Activated effector memory CD4-positive, alpha-beta T cell treated with anti-CD3 and anti-CD28 coated beads, Interleukin-2, amount 50 U/mL, for 16 hours (primary cell): Measurements from ENCODE around the gene PDSS1.
A peak's percentile ranks its signal among the peaks of the same experiment; 100 is the strongest.

Experiments
- DNase-seq: peaks from one replicate; pipeline ENCODE4 v3.0.0-alpha.2; 2020

Gene PDSS1

DNA sequence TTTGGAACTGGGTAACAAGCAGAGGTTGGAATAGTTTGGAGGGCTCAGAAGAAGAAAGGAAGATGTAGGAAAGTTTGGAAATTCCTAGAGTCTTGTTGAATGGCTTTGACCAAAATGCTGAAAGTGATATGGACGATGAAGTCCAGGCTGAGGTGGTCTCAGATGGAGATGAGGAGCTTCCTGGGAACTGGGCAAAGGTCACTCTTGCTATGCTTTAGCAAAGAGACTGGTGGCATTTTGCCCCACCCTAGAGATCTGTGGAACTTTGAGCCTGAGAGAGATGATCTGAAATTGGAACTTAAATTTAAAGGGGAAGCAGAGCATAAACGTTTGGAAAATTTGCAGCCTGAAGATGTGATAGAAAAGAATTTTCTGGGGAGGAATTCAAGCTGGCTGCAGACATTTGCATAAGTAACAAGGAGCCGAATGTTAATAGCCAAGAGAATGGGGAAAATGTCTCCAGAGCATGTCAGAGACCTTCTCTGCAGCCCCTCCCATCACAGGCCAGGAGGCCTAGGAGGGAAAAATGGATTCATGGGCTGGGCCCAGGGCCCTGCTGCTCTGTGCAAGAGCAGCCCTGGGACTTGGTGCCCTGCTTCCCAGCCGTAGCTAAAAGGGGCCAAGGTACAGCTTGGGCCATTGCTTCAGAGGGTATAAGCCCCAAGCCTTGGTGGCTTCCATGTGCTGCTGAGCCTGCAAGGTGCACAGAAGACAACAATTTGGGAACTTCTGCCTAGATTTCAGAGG is 3.6 kb downstream of the PDSS1 start:
- no peak for DNase-seq

DNA sequence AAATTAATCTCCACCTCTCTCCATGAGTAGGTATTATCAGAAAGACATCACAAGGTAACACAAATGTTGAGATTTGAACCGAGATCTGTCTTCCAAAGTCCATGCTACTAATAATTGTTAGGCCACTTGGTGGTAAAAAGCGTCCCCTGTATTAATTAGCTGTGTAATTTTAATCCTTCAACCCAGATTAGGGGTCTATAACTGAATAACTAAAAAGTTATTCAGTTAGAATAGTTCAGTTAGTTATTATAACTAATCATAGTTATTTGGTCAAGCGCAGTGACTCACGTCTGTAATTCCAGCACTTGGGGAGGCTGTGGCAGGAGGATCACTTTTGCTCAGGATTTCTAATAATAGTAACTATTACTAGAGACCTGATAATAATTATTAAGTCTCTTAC is 5.6 kb downstream of the PDSS1 start:
- DNase-seq, result no peak

DNA sequence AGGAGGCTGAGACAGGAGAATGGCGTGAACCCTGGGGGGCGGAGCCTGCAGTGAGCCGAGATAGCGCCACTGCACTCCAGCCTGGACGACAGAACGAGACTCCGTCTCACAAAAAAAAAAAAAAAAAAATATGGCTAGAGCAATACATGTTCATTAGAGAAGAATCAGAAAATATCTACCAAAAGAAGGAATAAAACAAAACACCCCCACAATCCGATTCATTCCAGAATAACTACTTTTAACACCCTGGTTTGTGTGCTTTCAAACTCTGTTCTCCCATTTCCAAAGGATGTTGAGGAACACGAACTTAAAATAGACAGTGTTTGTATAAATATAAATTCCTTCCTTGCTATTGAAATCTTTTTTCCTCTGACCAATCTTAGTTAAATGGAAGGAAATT is 6.5 kb downstream of the PDSS1 start:
- DNase-seq, result no peak

DNA sequence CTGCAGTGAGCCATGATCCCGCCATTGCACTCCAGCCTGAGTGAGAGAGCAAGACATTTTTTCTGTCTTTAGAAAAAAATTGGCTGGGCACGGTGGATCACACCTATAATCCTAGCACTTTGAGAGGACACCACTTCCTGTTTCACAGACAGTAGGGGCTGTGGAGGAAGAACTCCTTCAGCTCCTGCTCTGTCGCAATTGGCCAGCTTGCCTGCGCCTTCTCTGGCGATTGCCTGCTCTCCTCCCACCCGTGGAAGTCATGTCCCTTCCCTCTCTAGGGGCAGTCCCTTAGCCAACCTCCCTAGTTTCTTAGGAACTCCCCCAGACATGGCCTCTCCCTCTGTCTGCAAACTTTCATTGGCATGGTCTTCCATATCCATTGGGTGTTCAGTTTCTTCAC is 8.7 kb downstream of the PDSS1 start:
- DNase-seq, result no peak

DNA sequence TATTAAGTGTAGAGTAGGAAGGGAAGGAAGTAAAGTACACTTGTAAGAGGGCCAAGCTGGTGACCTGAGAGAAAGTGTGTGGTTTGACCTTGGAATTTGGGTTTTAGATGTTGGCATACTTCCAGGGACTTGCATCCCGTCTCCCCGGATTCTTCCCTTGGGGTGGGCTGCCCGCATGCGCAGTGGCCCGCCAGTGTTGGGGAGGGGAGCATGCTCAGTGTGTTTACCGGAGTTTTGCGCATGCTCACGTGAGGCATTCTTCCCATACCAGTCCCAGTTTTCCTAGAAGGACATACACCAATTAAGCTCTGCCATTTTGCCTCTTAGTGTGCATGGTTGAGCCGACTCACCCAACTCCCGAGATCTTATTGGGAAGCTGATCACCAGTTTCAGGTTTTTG is 9.4 kb downstream of the PDSS1 start:
- DNase-seq, result no peak

DNA sequence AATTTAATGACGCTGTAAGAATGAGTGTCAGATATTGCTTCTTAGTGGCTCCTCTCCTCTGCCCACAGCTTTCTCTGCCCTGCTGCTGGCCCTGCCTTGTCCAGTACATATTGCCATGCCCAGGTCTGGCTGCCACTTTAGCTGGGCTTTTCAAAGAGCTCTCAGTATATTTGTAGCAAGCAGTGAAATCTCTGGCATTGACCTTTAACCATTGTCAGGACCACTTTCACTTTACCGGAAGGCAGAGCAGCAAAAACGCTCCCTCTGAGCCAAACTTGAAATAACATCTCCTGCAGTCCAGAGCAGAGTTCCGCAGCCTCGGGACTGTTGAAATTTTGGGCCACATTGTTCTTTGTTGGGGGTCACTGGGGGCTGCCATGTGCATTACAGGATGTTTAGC is 13.8 kb downstream of the PDSS1 start:
- no peak for DNase-seq

DNA sequence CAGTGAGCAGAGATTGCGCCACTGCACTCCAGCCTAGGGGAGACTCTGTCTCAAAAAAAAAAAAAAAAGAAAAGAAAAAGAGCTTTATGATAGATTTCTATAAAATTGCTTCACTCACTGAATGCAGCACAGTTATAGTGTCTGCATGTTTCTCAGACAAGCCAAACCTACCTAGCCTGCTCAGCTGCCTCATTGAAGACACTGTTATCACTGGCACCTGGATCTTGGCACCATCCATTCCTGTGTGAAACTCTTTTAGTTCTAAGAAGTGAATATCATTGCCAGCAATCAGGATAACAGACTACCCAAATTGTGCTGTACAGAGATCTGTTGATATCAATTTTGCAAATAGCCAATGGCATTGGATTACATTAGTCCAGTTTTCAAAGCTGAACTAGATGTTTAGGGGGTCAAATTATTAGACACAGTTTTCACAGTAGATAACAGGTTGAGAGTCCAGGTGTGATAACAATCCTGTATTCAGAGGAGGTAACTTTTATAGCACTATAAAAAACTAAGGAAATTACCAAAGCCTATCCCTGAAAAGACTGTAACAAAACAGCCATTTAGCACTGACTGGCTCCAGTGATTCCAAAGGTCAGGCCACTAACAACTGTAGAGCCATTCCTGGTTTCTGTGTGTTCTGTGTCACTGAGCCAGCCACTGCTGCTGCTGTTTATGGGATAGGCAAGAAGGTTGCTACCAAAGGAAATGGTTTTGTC is 17.1 kb downstream of the PDSS1 start:
- DNase-seq, result no peak

DNA sequence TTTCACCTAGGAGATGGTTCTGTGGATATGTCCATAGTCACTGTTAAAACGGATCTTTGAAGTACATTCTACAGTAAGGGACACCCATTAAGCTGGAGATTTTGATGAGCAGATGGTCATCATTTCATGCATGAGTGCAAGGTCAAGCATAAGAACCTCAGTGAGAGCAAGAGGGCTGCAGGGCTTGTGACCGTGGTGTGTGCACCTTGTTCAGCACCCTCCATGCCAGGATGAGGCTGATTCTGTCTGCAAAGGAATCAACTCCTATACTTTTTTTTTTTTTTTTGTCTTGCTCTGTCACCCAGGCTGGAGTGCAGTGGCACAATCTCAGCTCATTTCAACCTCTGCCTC is 17.6 kb downstream of the PDSS1 start:
- no peak for DNase-seq

DNA sequence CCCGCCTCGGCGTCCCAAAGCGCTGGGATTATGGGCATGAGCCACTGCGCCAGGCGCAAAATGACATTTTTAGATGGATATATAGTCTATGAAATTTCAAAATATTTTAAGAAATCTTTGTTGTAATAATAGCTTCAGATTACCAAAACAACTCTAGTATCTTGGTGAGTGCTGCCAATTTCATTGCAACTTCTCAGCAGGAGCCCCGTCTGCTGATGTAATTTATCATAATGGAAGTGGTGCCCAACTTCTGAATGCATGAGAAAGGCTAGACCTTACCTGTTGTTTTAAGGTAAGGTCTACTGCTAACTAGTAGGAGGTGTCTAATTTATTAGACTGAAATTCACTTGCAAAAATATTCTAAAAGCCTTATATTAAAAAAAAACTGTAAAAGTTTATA is 20.0 kb downstream of the PDSS1 start:
- DNase-seq, result no peak

DNA sequence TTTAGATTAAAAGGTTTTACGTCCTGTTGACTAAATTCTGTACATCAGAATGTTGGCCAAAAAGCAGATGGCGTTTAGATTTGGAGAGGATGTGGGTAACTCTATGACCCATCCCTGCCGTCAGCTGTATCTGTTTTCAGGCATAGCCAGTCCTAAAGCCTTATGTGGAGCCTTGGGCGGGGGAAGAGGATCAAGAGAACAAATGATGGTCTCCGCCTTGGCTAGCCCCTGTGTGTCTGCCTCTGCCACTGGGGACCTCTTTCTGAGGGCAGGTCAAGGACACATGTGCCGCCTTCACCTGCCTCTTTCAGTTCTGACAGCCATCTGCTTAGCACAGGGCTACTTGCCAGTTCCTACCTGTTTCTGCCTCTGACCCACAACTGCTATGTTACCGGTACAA is 24.1 kb downstream of the PDSS1 start:
- DNase-seq, result peak; percentile 67

DNA sequence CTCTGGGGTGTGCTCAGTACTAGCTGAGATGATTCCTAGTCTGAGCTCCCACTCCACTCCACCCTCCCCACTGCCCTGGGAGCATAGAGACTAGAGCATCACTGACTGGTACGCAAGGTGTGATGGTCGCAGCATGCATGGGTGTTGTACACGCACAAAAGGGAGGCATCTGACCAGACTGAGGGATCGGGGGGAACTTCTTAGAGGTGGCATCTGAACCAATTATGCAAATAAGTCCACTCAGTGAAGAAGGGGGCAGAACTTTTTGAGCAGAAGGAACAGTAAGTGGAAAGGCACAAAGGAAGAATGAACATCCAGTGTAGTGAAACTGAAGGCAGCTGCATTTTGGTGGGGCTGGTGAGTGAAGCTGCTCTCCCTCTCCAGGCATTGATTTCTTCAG is 25.5 kb downstream of the PDSS1 start:
- DNase-seq, result no peak

DNA sequence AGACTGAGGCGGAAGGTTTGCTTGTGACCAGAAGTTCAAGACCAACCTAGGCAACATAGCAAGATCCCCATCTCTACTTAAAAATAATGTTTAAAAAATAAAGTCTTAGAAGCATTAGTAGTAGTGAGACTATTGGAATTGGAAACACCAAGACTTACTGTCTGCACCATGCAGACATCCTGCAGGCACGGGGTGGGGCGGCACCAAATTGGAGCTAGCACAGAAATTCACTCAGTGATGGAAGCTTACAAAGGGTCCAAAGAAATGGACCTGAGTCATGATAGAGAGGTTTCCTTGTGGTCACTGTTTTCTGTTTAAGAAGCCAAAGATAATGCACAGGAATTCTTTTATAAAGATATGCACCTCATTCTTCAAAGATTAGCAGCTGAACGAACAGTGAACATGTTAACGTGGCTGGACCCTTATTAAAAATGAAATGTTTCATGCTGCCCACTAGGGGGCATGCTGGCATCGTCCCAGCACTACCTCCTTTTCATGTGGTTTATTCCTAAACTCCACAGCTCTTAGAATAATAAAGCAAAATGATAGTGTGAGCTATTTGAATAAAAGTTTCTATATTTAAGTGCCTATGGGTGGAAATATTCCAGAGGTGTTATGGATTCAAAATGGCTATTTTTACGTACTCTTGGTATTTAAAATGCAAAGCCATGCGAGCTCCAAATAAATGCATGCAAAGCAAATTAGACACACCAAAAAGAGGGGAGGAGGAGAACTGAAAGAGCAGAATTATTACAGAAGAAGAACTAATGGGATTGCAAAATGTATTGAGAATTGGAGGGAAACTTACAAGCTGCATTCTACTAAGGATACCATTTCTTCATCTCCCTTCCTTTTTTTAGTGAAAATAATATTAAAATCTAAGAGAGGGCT is 28.6 kb downstream of the PDSS1 start:
- peak; percentile 78 for DNase-seq

DNA sequence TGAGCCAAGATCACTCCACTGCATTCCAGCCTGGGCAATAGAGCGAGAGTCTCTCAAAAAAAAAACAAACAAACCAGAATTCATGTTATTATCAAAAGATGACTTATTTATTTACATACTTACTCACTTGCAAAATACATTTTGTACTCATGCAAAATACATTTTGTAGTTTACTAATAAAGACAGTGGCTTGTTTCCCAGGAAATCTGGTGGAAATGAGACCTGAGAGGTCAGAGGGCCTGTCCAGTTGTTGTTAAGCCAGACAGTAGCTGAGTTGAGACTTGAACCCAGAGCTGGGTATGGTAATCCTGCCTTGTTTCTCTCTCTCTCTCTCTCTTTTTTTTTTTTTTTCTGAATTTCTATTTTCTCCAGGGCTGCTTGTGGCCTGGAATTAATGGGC is 29.5 kb downstream of the PDSS1 start:
- DNase-seq, result no peak

DNA sequence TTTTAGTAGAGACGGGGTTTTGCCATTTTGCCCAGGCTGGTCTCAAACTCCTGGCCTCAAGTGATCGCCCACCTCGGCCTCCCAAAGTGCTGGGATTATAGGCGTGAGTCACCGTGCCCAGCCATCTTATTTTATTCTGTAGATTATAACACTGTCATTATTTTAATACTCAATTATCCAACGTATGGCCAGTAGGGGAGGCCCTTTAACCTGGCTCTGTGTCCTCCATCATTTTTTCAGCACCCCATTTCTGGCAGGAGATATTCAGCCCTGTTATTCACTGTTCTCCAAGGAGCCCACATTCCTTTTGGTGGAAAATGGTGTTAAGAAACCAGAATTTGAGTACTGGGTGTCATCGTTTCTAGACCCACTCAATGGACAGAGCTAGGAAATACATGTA is 31.5 kb downstream of the PDSS1 start:
- DNase-seq, result no peak

DNA sequence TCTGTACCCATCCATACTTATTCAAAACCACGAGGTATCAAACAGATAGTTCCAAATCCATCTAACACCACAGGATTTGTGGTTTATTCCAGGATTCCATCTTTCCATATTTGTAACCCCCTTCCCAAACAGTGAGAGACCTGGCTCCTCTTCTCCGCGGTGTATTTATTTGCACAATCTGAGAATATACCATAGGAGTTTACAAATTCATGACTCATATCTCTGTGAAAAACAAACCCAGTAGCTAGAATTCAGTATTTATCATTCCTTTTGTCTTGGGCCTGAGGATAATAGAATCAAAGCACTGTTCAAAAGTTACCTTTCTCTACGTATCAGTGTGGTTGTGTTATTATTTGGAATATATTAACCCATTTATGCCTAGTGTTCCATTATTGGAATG is 31.9 kb downstream of the PDSS1 start:
- no peak for DNase-seq

DNA sequence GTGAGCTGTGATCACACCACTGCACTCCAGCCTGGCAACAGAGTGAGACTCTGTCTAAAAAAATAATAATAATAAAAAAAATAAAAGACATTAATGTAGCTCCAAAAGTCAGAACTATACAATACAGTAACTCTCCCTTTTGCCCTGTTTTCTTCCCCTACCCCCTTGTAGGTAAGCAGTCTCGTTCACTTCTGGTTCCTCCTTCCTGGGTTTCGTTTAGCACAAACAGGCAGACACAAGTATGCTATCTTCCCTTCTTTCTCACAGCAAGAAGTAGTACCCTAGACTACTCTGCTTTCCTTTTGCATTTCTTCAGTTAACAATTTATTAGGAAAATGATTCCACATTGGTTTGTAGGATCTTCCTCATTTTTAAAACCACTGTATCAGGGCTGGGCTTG is 33.1 kb downstream of the PDSS1 start:
- DNase-seq, result no peak

DNA sequence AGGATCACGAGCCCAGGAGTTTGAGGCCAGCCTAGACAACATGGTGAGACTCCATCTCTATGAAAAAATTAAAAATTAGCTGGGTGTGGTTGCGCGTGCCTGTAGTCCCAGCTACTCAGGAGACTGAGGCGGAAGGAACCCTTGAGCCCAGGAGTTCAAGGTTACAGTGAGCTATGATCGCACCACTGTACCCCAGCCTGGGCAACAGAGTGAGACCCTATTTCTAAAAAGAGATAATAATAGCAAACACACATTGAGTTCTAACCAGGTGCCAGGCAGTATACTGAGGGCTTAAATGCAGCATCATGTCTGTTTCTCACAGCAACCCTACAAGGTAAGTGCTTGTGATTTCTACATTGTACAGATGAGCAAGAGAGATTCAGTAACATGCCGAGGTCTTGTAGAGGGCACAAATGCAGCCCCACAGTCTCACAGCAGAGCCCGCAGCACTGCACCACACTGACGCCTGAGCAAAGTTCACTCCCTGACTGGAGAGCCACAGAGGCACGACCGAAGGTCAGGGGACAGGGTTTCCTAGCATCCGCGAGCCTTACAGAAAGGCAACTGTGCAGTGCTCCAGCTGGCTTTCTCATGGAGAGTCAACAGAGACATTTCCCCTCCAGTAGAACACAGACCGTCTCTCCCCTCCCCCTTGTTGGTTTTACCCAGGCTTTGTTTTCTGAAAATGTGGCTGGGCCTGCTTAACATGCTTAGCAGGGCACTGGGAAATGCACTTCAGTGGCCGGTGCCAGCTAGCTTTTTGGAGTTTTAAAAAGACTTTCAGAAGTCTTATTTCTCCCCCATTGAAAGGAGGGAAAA is 36.5 kb downstream of the PDSS1 start:
- DNase-seq, result no peak

DNA sequence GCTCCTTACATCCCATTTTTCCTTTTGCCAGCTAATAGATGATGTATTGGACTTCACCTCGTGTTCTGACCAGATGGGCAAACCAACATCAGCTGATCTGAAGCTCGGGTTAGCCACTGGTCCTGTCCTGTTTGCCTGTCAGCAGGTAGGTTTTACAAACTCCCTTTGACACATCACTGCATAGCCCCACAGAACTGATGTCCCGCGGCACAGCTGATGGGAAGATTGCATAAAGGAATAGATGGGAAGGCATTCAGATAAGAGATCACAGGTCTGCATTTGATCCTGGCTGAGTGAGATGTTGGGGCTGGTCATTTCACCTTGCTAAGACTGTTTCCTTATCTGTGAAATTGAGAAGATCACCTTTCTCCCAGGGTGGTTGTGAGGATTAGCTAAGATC is 37.9 kb downstream of the PDSS1 start:
- DNase-seq, result no peak

DNA sequence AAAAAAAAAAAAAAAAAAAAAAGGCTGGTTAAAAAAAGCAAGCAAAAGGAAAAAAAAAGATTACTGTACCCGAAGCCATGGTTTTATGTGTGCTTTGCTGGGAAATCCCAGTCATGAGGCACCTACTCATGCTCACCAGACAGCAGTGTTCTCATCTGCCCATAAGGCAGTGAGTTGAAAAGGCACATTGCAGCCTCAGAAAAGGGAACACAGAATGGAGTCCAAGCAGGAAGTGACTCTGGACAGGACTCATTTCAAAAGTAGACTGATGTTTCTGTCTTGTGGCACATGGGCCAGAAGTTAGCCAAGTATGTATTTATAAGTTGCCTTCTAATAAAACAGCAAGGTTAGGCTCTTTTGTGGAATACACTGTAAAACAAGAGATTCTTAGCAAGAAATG is 40.2 kb downstream of the PDSS1 start:
- peak; percentile 71 for DNase-seq

DNA sequence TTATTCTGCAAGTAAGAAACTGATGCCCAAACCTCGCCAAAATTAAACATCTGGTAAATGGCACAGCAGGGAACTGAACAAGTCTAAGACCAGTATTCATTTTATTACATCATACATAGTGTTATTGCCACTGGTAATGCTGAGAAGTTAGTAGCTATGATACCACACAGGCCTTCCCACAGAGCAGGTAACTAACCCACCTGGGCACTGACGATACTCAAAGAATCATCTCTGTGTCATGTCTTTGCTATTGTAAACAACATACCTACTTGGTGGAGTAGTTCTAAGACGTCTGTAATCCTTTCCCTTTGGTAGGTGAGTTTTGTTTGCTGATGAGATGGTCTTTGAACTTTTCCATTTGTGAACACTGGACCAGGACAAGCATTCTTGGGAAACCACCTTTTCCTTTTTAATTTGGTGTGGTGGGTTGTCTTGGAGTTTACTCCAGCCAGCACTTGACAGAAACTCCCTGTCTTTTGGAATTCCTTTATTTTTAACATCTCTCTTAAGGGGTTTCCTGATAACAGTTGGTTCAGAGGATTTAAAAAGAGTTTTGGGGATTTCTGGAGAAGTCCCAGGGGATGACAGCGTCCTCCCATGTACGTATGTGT is 40.9 kb downstream of the PDSS1 start:
- no peak for DNase-seq

DNA sequence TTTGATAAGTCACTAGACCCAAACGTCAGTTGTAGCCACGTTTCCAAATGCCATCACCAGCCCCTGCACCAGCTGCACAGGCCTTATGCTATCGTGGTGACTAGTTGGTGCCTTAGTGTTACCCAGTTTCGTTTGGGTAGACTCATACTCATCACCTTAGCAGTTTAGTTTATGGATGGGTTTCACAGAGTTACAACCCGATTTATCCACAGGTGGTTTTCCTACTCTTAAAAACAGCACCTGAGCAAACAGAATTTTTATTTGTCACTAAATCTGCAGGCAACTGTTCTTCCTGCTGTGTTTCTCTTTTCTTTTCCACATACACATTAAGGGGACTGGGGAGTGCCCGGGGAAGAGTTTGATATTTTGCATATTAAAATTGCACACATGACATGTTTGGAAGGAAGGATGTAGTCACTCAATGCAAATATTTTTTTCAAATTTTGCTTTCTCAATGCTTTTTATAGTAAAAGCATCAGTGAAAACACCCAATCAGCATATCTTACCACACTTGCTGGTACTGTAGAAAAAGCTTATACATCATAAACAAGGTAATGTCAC is 41.6 kb downstream of the PDSS1 start:
- no peak for DNase-seq

DNA sequence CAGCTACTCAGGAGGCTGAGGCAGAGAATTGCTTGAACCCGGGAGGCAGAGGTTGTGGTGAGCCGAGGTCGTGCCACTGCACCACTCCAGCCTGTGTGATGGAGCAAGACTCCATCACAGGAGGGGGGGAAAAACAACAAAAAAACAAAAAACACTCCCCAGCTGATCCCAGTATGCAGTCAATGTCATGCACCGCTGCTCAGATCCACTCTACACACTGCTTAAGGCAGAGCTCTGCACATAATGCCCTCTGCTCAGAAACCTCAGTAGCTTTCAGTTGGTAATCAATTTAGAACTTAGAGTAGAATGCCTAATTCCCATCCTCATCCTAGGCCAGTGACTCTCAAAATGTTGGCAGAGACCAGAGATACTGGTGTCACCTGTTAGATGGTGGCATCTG is 43.9 kb downstream of the PDSS1 start:
- DNase-seq, result no peak
